ENCODE measurements around the gene NPLOC4. TPM values are rescaled to one million over a fixed set of nuclear protein-coding genes. Genes with fewer than 3 reads are reported as not detected.

The NPLOC4 gene
- total RNA-seq, 6 donors from 2014 or later = 59.9 to 373 (median 87.4) TPM

GRCh38 chr17:81544281-81544974 lies 92.5 kb downstream of the NPLOC4 start:
- H3K27ac ChIP-seq = no peak overlapping the region
- no peaks in the 10 kb centered on the region for H3K27me3 ChIP-seq
- TF ChIP-seq CTCF (IDR thresholded peaks at IDR 0.05) (no peak), EP300 (IDR thresholded peaks at IDR 0.05) (no peak), POLR2AphosphoS5 (IDR thresholded peaks at IDR 0.05) (no peak), POLR2A (IDR thresholded peaks at IDR 0.05) (no peak)
- peak in 1 of 2 donors; percentile 66 for DNase-seq
- 85 to 92% methylated on average over 6 to 15 of the region's 16 CpGs for WGBS, 2 donors
- no peak for ATAC-seq (ENCODE audit: low FRiP score in 2 of 2)
- peaks cover 3 to 94% (median 84%) of the 10 kb centered on the region in 4 donors for H3K36me3 ChIP-seq
- no peaks in the 10 kb centered on the region for H3K9me3 ChIP-seq
- no peak overlapping the region for H3K4me3 ChIP-seq
- no peaks in the 10 kb centered on the region for H3K4me1 ChIP-seq

- Histone ChIP-seq H3K4me3 (no peak overlapping the region), H3K4me1 (no peaks in the 10 kb centered on the region), H3K9me3 (no peaks in the 10 kb centered on the region), H3K27ac (no peak overlapping the region), H3K27me3 (no peaks in the 10 kb centered on the region), H3K36me3 (peaks cover 3 to 93% (median 84%) of the 10 kb centered on the region in 4 donors)
- 90% methylated on average over 6 of the region's 15 CpGs; no CpG with 5 or more reads in 1 of the 2 donors for WGBS, 2 donors
- DNase-seq (peak in 1 of 2 donors; percentile 68), ATAC-seq (ENCODE audit: low FRiP score in 2 of 2) (no peak)
- no peak for TF ChIP-seq CTCF (IDR thresholded peaks at IDR 0.05)
- TF ChIP-seq POLR2A (IDR thresholded peaks at IDR 0.05) = no peak
- no peak for TF ChIP-seq POLR2AphosphoS5 (IDR thresholded peaks at IDR 0.05)
- TF ChIP-seq EP300 (IDR thresholded peaks at IDR 0.05) = no peak
These were observed 93.2 kb downstream of the NPLOC4 start for GRCh38 chr17:81543756-81544155.

- no peaks in the 10 kb centered on the region for H3K9me3 ChIP-seq
- ATAC-seq (ENCODE audit: low FRiP score in 2 of 2) (no peak), DNase-seq (peak in 1 of 2 donors; percentile 50)
- TF ChIP-seq POLR2A (IDR thresholded peaks at IDR 0.05) (no peak), CTCF (IDR thresholded peaks at IDR 0.05) (no peak), EP300 (IDR thresholded peaks at IDR 0.05) (no peak), POLR2AphosphoS5 (IDR thresholded peaks at IDR 0.05) (no peak)
- H3K4me3 ChIP-seq = no peak overlapping the region
- no peaks in the 10 kb centered on the region for H3K27me3 ChIP-seq
- H3K4me1 ChIP-seq = no peaks in the 10 kb centered on the region
- 92% methylated on average over 14 of the region's 14 CpGs; no CpG with 5 or more reads in 1 of the 2 donors for WGBS, 2 donors
- peaks cover 3 to 91% (median 82%) of the 10 kb centered on the region in 4 donors for H3K36me3 ChIP-seq
- H3K27ac ChIP-seq = no peak overlapping the region
These were observed 93.6 kb downstream of the NPLOC4 start for GRCh38 chr17:81543339-81543675.

- H3K36me3 ChIP-seq = peaks cover 3 to 86% (median 76%) of the 10 kb centered on the region in 4 donors
- ATAC-seq (ENCODE audit: low FRiP score in 2 of 2) = no peak
- H3K27ac ChIP-seq = no peak overlapping the region
These were observed 94.2 kb downstream of the NPLOC4 start for GRCh38 chr17:81542431-81543338.

More at GRCh38 chr17:81542431-81543338, 94.2 kb downstream of the NPLOC4 start:
- H3K9me3 ChIP-seq = no peaks in the 10 kb centered on the region
- WGBS, 2 donors = 68 to 94% methylated on average over 3 to 15 of the region's 15 CpGs
- TF ChIP-seq POLR2A (IDR thresholded peaks at IDR 0.05) (no peak), POLR2AphosphoS5 (IDR thresholded peaks at IDR 0.05) (no peak), EP300 (IDR thresholded peaks at IDR 0.05) (no peak), CTCF (IDR thresholded peaks at IDR 0.05) (no peak)
- peaks cover 0 to 3% (median 0%) of the 10 kb centered on the region in 4 donors for H3K4me1 ChIP-seq
- peak in 1 of 2 donors; percentile 46 for DNase-seq
- no peak overlapping the region for H3K4me3 ChIP-seq
- peaks cover 0 to 3% (median 2%) of the 10 kb centered on the region in 4 donors for H3K27me3 ChIP-seq
